Measurements from ENCODE around the gene RILP.
A peak's percentile ranks its signal among the peaks of the same experiment; 100 is the strongest.

Gene RILP

GRCh38 chr17:1627182-1627981 lies 22.3 kb downstream of the RILP start:
- no peak overlapping the region for H3K27ac ChIP-seq (ENCODE audit: low read depth, low read length, severe bottlenecking)
- peak overlapping the region; percentile 60 for H3K4me3 ChIP-seq (ENCODE audit: extremely low read depth, insufficient read depth, low read length, poor library complexity, severe bottlenecking)
- H3K36me3 ChIP-seq (ENCODE audit: control insufficient read depth, insufficient read depth, low read length): peaks cover 4% of the 10 kb centered on the region
- peaks cover 26% of the 10 kb centered on the region for H3K4me1 ChIP-seq (ENCODE audit: control insufficient read depth, insufficient read depth, low read length, poor library complexity, severe bottlenecking)
- H3K9me3 ChIP-seq (ENCODE audit: control insufficient read depth, low read length): no peaks in the 10 kb centered on the region
- 33 to 37% methylated on average over 34 to 38 of the region's 39 CpGs for WGBS, 2 experiments (ENCODE audit: insufficient coverage in 2 of 2)

- Histone ChIP-seq H3K4me1 (ENCODE audit: control insufficient read depth, insufficient read depth, low read length, poor library complexity, severe bottlenecking) (peaks cover 30% of the 10 kb centered on the region), H3K27ac (ENCODE audit: low read depth, low read length, severe bottlenecking) (no peak overlapping the region), H3K9me3 (ENCODE audit: control insufficient read depth, low read length) (no peaks in the 10 kb centered on the region), H3K4me3 (ENCODE audit: extremely low read depth, insufficient read depth, low read length, poor library complexity, severe bottlenecking) (peak overlapping the region; percentile 8), H3K36me3 (ENCODE audit: control insufficient read depth, insufficient read depth, low read length) (peaks cover 6% of the 10 kb centered on the region)
- 33 to 63% methylated on average over 1 of the region's 3 CpGs for WGBS, 2 experiments (ENCODE audit: insufficient coverage in 2 of 2)
These were observed 23.3 kb downstream of the RILP start for GRCh38 chr17:1626333-1626732.

DNA sequence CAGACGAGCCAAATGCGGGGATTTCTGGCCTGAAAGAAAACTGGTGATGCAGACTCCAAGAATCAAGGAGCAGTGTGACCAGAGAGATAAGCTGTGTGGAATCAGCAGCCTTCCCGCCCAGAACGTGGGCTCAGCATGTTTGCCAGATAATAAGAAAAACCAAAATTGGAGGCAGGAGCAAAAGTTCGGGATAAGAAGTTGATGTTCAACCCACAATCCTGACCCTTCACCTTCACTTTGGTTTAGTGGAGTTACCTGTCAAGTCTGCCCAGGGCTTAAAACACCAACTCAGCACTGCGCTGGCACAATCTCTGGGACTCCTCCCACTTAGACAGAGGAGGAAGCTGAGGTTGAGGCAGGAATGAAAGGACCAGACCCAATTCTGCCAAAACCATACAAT lies 24.1 kb downstream of the RILP start:
- peaks cover 32% of the 10 kb centered on the region for H3K4me1 ChIP-seq (ENCODE audit: control insufficient read depth, insufficient read depth, low read length, poor library complexity, severe bottlenecking)
- 85 to 91% methylated on average over 4 to 5 of the region's 6 CpGs for WGBS, 2 experiments (ENCODE audit: insufficient coverage in 2 of 2)
- no peak overlapping the region for H3K27ac ChIP-seq (ENCODE audit: low read depth, low read length, severe bottlenecking)
- peaks cover 7% of the 10 kb centered on the region for H3K36me3 ChIP-seq (ENCODE audit: control insufficient read depth, insufficient read depth, low read length)
- no peak overlapping the region for H3K4me3 ChIP-seq (ENCODE audit: extremely low read depth, insufficient read depth, low read length, poor library complexity, severe bottlenecking)
- no peaks in the 10 kb centered on the region for H3K9me3 ChIP-seq (ENCODE audit: control insufficient read depth, low read length)

- Histone ChIP-seq H3K4me3 (ENCODE audit: extremely low read depth, insufficient read depth, low read length, poor library complexity, severe bottlenecking) (no peak overlapping the region), H3K9me3 (ENCODE audit: control insufficient read depth, low read length) (no peaks in the 10 kb centered on the region), H3K36me3 (ENCODE audit: control insufficient read depth, insufficient read depth, low read length) (peaks cover 7% of the 10 kb centered on the region), H3K27ac (ENCODE audit: low read depth, low read length, severe bottlenecking) (no peak overlapping the region), H3K4me1 (ENCODE audit: control insufficient read depth, insufficient read depth, low read length, poor library complexity, severe bottlenecking) (peaks cover 32% of the 10 kb centered on the region)
- WGBS, 2 experiments (ENCODE audit: insufficient coverage in 2 of 2): 88 to 91% methylated on average over 12 of the region's 14 CpGs
These were observed 24.6 kb downstream of the RILP start for GRCh38 chr17:1625053-1625452.

- no peak overlapping the region for H3K27ac ChIP-seq (ENCODE audit: low read depth, low read length, severe bottlenecking)
- H3K36me3 ChIP-seq (ENCODE audit: control insufficient read depth, insufficient read depth, low read length): peaks cover 7% of the 10 kb centered on the region
- H3K4me1 ChIP-seq (ENCODE audit: control insufficient read depth, insufficient read depth, low read length, poor library complexity, severe bottlenecking): peaks cover 32% of the 10 kb centered on the region
- H3K4me3 ChIP-seq (ENCODE audit: extremely low read depth, insufficient read depth, low read length, poor library complexity, severe bottlenecking): no peak overlapping the region
- no peaks in the 10 kb centered on the region for H3K9me3 ChIP-seq (ENCODE audit: control insufficient read depth, low read length)
- 83 to 88% methylated on average over 12 of the region's 12 CpGs for WGBS, 2 experiments (ENCODE audit: insufficient coverage in 2 of 2)
These were observed 25.0 kb downstream of the RILP start for GRCh38 chr17:1624650-1625049.

GRCh38 chr17:1623057-1623630 lies 26.5 kb downstream of the RILP start:
- H3K27ac ChIP-seq (ENCODE audit: low read depth, low read length, severe bottlenecking): no peak overlapping the region
- H3K36me3 ChIP-seq (ENCODE audit: control insufficient read depth, insufficient read depth, low read length): peaks cover 7% of the 10 kb centered on the region
- WGBS, 2 experiments (ENCODE audit: insufficient coverage in 2 of 2): 95% methylated on average over 11 to 14 of the region's 14 CpGs
- H3K4me1 ChIP-seq (ENCODE audit: control insufficient read depth, insufficient read depth, low read length, poor library complexity, severe bottlenecking): peaks cover 34% of the 10 kb centered on the region
- no peak overlapping the region for H3K4me3 ChIP-seq (ENCODE audit: extremely low read depth, insufficient read depth, low read length, poor library complexity, severe bottlenecking)
- no peaks in the 10 kb centered on the region for H3K9me3 ChIP-seq (ENCODE audit: control insufficient read depth, low read length)

GRCh38 chr17:1621273-1621954 lies 28.3 kb downstream of the RILP start:
- peaks cover 29% of the 10 kb centered on the region for H3K4me1 ChIP-seq (ENCODE audit: control insufficient read depth, insufficient read depth, low read length, poor library complexity, severe bottlenecking)
- 92 to 93% methylated on average over 19 to 22 of the region's 22 CpGs for WGBS, 2 experiments (ENCODE audit: insufficient coverage in 2 of 2)

GRCh38 chr17:1620486-1620885 lies 29.2 kb downstream of the RILP start:
- Histone ChIP-seq H3K4me3 (ENCODE audit: extremely low read depth, insufficient read depth, low read length, poor library complexity, severe bottlenecking) (no peak overlapping the region), H3K36me3 (ENCODE audit: control insufficient read depth, insufficient read depth, low read length) (peaks cover 7% of the 10 kb centered on the region), H3K4me1 (ENCODE audit: control insufficient read depth, insufficient read depth, low read length, poor library complexity, severe bottlenecking) (peaks cover 20% of the 10 kb centered on the region), H3K9me3 (ENCODE audit: control insufficient read depth, low read length) (no peaks in the 10 kb centered on the region), H3K27ac (ENCODE audit: low read depth, low read length, severe bottlenecking) (no peak overlapping the region)
- WGBS, 2 experiments (ENCODE audit: insufficient coverage in 2 of 2): 91 to 94% methylated on average over 13 of the region's 13 CpGs

More at GRCh38 chr17:1621273-1621954, 28.3 kb downstream of the RILP start:
- no peak overlapping the region for H3K4me3 ChIP-seq (ENCODE audit: extremely low read depth, insufficient read depth, low read length, poor library complexity, severe bottlenecking)
- H3K36me3 ChIP-seq (ENCODE audit: control insufficient read depth, insufficient read depth, low read length): peaks cover 7% of the 10 kb centered on the region
- no peak overlapping the region for H3K27ac ChIP-seq (ENCODE audit: low read depth, low read length, severe bottlenecking)
- H3K9me3 ChIP-seq (ENCODE audit: control insufficient read depth, low read length): no peaks in the 10 kb centered on the region

DNA sequence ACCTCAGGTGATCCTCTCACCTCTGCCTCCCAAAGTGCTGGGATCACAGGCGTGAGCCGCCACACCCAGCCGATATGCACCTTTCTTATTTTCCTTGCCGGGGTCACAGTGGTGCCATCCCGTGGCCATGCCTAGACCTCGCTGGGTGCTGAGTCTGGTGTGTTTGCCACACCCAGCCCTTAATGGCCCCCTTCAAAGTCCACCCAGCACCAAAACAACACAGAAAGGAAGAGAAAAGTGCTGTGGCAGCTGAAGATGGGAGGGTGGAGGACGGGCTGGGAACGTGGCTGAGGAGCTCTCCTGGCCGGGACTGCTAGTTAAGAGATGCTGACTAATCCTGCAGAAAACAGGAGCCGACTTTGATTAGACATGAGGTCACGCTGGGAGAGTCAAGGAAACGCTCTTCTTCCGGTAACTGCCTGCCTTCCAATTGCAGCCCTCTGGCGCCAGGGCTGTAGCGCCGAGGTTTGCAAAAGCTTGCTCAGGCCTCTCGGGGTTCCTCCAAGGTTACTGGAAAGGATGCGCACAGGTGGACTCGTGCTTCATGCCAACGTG lies 32.0 kb downstream of the RILP start:
- H3K4me1 ChIP-seq (ENCODE audit: control insufficient read depth, insufficient read depth, low read length, poor library complexity, severe bottlenecking): peaks cover 14% of the 10 kb centered on the region
- H3K4me3 ChIP-seq (ENCODE audit: extremely low read depth, insufficient read depth, low read length, poor library complexity, severe bottlenecking): no peak overlapping the region
- 86 to 88% methylated on average over 14 to 19 of the region's 20 CpGs for WGBS, 2 experiments (ENCODE audit: insufficient coverage in 2 of 2)
- no peaks in the 10 kb centered on the region for H3K9me3 ChIP-seq (ENCODE audit: control insufficient read depth, low read length)
- peak overlapping the region; percentile 36 for H3K27ac ChIP-seq (ENCODE audit: low read depth, low read length, severe bottlenecking)
- H3K36me3 ChIP-seq (ENCODE audit: control insufficient read depth, insufficient read depth, low read length): peaks cover 3% of the 10 kb centered on the region

DNA sequence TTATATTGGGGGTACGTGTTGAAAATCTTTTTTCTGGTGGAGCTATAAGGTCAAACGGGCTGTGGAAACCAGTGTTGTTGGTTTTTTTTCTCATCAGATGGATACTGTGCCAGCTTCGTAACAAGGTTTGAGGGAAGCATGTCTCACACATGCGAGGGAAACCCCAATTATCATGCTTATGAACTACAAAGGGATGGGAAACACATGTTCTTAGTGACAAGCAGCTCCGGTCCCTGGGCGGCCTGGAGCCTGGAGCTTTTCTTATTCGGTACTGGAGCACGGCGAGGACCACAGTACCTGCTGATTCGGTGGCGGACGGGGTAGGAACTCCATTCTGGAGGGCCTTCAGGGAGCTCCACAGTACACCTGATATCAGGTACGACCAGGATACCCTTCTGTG lies 33.6 kb downstream of the RILP start:
- 88 to 92% methylated on average over 11 of the region's 13 CpGs for WGBS, 2 experiments (ENCODE audit: insufficient coverage in 2 of 2)
- no peak overlapping the region for H3K4me3 ChIP-seq (ENCODE audit: extremely low read depth, insufficient read depth, low read length, poor library complexity, severe bottlenecking)
- H3K9me3 ChIP-seq (ENCODE audit: control insufficient read depth, low read length): no peaks in the 10 kb centered on the region
- no peaks in the 10 kb centered on the region for H3K36me3 ChIP-seq (ENCODE audit: control insufficient read depth, insufficient read depth, low read length)
- peaks cover 9% of the 10 kb centered on the region for H3K4me1 ChIP-seq (ENCODE audit: control insufficient read depth, insufficient read depth, low read length, poor library complexity, severe bottlenecking)
- H3K27ac ChIP-seq (ENCODE audit: low read depth, low read length, severe bottlenecking): no peak overlapping the region

Data from mesodermal cell (in vitro differentiated cells).